IMR-90 (cell line): ENCODE measurements around the gene ADAM15. TPM values are rescaled to one million over a fixed set of nuclear protein-coding genes. Genes with fewer than 3 reads are reported as not detected.
A peak's percentile ranks its signal among the peaks of the same experiment; 100 is the strongest.

Source experiments
- ATAC-seq: fragments of 200-7000 bp; cut with Tn5 transposase; 2 replicates; pipeline ENCODE4 v1.9.1; 2020; ENCODE audit warnings: low read depth, mild to moderate bottlenecking, moderate library complexity
- BruUV-seq: library from RNA; stranded (reverse); fragments of 400-500 nt; replicated peaks from 2 replicates; lab custom pipeline; 2021; lab: Mats Ljungman, UMichigan
- CTCF ChIA-PET: fragments of 300-600 bp; formaldehyde crosslinking; extraction: SDS; loops from one replicate; lab custom pipeline; 2021; ENCODE audit warnings: antibody characterized with exemption; lab: Yijun Ruan, JAX
- POLR2A ChIA-PET: fragments of 300-600 bp; sonication (Branson Sonifier 250); formaldehyde crosslinking; loops from one replicate; lab custom pipeline; 2022; ENCODE audit warnings: antibody characterized with exemption; ENCODE audit not compliant: unreplicated experiment; lab: Charles Lee
- DNase-seq: peaks from one replicate; pipeline ENCODE4 v3.0.0; 2013
- H2AFZ ChIP-seq: replicated peaks from 2 replicates; pipeline ENCODE3; 2013; ENCODE audit warnings: low read length, mild to moderate bottlenecking; ENCODE audit not compliant: poor library complexity
- H2AK5ac ChIP-seq: 2 replicates; pipeline ENCODE4 v1.6.1; 2013; ENCODE audit warnings: low read depth, low read length, inconsistent platforms
- H2AK9ac ChIP-seq: replicated peaks from 2 replicates; pipeline ENCODE3; 2013; ENCODE audit warnings: mild to moderate bottlenecking, low read depth, low read length, moderate library complexity; ENCODE audit not compliant: poor library complexity
- H2BK120ac ChIP-seq: 2 replicates; pipeline ENCODE4 v1.6.1; 2013; ENCODE audit warnings: low read depth, low read length, inconsistent platforms
- H2BK15ac ChIP-seq: 3 replicates; pipeline ENCODE4 v1.6.1; 2013; ENCODE audit warnings: low read depth, low read length, inconsistent platforms
- H2BK20ac ChIP-seq: 2 replicates; pipeline ENCODE4 v1.6.1; 2013; ENCODE audit warnings: low read depth, mild to moderate bottlenecking, inconsistent platforms, low read length, moderate library complexity
- H2BK5ac ChIP-seq: 2 replicates; pipeline ENCODE4 v1.6.1; 2013; ENCODE audit warnings: mild to moderate bottlenecking, low read depth, low read length, inconsistent platforms; ENCODE audit not compliant: poor library complexity, severe bottlenecking
- H3K14ac ChIP-seq: replicated peaks from 2 replicates; pipeline ENCODE4 v1.6.1; 2013; ENCODE audit warnings: low read depth, low read length, inconsistent platforms
- H3K18ac ChIP-seq: 2 replicates; pipeline ENCODE4 v1.6.1; 2013; ENCODE audit warnings: low read depth, low read length, control low read depth
- H3K23ac ChIP-seq: 2 replicates; pipeline ENCODE4 v1.6.1; 2013; ENCODE audit warnings: low read depth, low read length, inconsistent platforms
- H3K27ac ChIP-seq: 2 replicates; pipeline ENCODE4 v1.5.1; 2013; ENCODE audit warnings: mild to moderate bottlenecking, control low read depth, low read length; ENCODE audit not compliant: insufficient read depth
- H3K27me3 ChIP-seq: 2 replicates; pipeline ENCODE4 v1.6.1; 2013; ENCODE audit warnings: low read length; ENCODE audit not compliant: control insufficient read depth, insufficient read depth
- H3K36me3 ChIP-seq: 2 replicates; pipeline ENCODE4 v1.6.1; 2013; ENCODE audit warnings: low read length, mixed read lengths; ENCODE audit not compliant: control insufficient read depth, insufficient read depth
- H3K4ac ChIP-seq: 2 replicates; pipeline ENCODE4 v1.6.1; 2013; ENCODE audit warnings: low read depth, low read length, inconsistent platforms
- H3K4me1 ChIP-seq: 2 replicates; pipeline ENCODE4 v1.6.1; 2013; ENCODE audit warnings: low read length, mixed read lengths; ENCODE audit not compliant: control insufficient read depth, insufficient read depth
- H3K4me2 ChIP-seq: 2 replicates; pipeline ENCODE4 v1.6.1; 2013; ENCODE audit warnings: low read depth, mild to moderate bottlenecking, control low read depth, low read length, moderate library complexity
- H3K4me3 ChIP-seq: 2 replicates; pipeline ENCODE4 v1.5.1; 2013; ENCODE audit warnings: low read depth, mild to moderate bottlenecking, control low read depth, low read length, moderate library complexity; ENCODE audit not compliant: insufficient read depth
- H3K56ac ChIP-seq: 2 replicates; pipeline ENCODE4 v1.6.1; 2013; ENCODE audit warnings: low read length, inconsistent platforms; ENCODE audit not compliant: insufficient read depth; ENCODE audit errors: extremely low read depth
- H3K79me1 ChIP-seq, 2 experiments: 2 replicates each; pipeline ENCODE4 v1.6.1; 2013; ENCODE audit warnings: low read length in 2 of 2, inconsistent platforms in 1 of 2, low read depth in 1 of 2
- H3K9ac ChIP-seq: 2 replicates; pipeline ENCODE4 v1.6.1; 2013; ENCODE audit warnings: low read depth, low read length, control low read depth
- H3K9me1 ChIP-seq: 2 replicates; pipeline ENCODE4 v1.6.1; 2013; ENCODE audit warnings: low read length, inconsistent platforms; ENCODE audit not compliant: insufficient read depth
- H3K9me3 ChIP-seq: 2 replicates; pipeline ENCODE4 v1.6.1; 2013; ENCODE audit warnings: low read length; ENCODE audit not compliant: control insufficient read depth, insufficient read depth
- H4K20me1 ChIP-seq: 2 replicates; pipeline ENCODE4 v1.6.1; 2013; ENCODE audit warnings: low read length, inconsistent platforms; ENCODE audit not compliant: insufficient read depth
- H4K5ac ChIP-seq: 2 replicates; pipeline ENCODE4 v1.6.1; 2013; ENCODE audit warnings: mild to moderate bottlenecking, low read depth, low read length, control low read depth
- H4K8ac ChIP-seq, 2 experiments: 2 replicates each; pipeline ENCODE4 v1.6.1; 2013; ENCODE audit warnings: low read depth in 2 of 2, low read length in 2 of 2, control low read depth in 1 of 2, inconsistent platforms in 1 of 2
- H4K91ac ChIP-seq: 2 replicates; pipeline ENCODE4 v1.6.1; 2013; ENCODE audit warnings: low read depth, low read length, inconsistent platforms; ENCODE audit not compliant: insufficient read depth
- CEBPB ChIP-seq: IDR thresholded peaks from 2 replicates; pipeline ENCODE4 v1.6.1; 2012; ENCODE audit warnings: low read depth, low read length, improper control_type of control experiment
- ELK1 ChIP-seq: fragments of 150-350 bp; IDR thresholded peaks from 2 replicates; pipeline ENCODE4 v1.6.1; 2016; ENCODE audit warnings: low read depth, mild to moderate bottlenecking, low read length, moderate library complexity, borderline replicate concordance
- NFE2L2 ChIP-seq: fragments of 150-350 bp; IDR thresholded peaks from 2 replicates; pipeline ENCODE4 v1.6.1; 2016; ENCODE audit warnings: low read depth, mild to moderate bottlenecking, low read length
- RFX5 ChIP-seq: IDR thresholded peaks from 2 replicates; pipeline ENCODE4 v1.8.0; 2012; ENCODE audit warnings: low read depth, mild to moderate bottlenecking, low read length, moderate library complexity
- WGBS, 2 experiments: methylation state at CpG; one replicate each; pipeline versions ENCODE4 v1.1.5 to v1.1.7; 2013; ENCODE audit warnings: missing lambda C conversion rate in 2 of 2; ENCODE audit not compliant: insufficient read length in 1 of 2; ENCODE audit errors: extremely low coverage in 2 of 2; 5-methylcytosine and 5-hydroxymethylcytosine counted together
- dilution Hi-C: fragments of 300-500 bp; cut with HindIII; formaldehyde crosslinking; loops from one replicate; pipeline ENCODE4 v1.14.3; 2018; ENCODE audit warnings: low sequenced_read_pairs; ENCODE audit not compliant: unreplicated experiment
- in situ Hi-C: fragments of 300-500 bp; cut with MboI; formaldehyde crosslinking; loops from 3 replicates; pipeline ENCODE4 v1.14.3; 2019; ENCODE audit warnings: low sequenced_read_pairs, inconsistent platforms, mixed read lengths
- intact Hi-C: fragments of 100-400 bp; cut with micrococcal nuclease; formaldehyde crosslinking; loops from 2 replicates; pipeline ENCODE4 v1.10.0; 2022
- polyA plus RNA-seq, 3 experiments: library from polyadenylated mRNA; depleted of rRNA; stranded (reverse); fragments of >200 nt; gene quantifications; 2 replicates each; pipeline ENCODE4 v1.2.3, GENCODE V29; 2012; ENCODE audit warnings: low replicate concordance in 1 of 3
- total RNA-seq: library from RNA; depleted of rRNA; stranded (reverse); fragments of >200 nt; gene quantifications from 2 replicates; pipeline ENCODE4 v1.2.3, GENCODE V29; 2012

Gene ADAM15
- total and polyA plus RNA-seq, 2 of the 4 experiments (the other 2 are of a cell fraction): 25.6 to 52.4 TPM

GRCh38 chr1:155034318-155035208, 16.6 kb upstream of the ADAM15 start:
- no peak overlapping the region for H3K18ac ChIP-seq
- POLR2A ChIA-PET: no interaction called here

More at GRCh38 chr1:155034318-155035208, 16.6 kb upstream of the ADAM15 start:
- H2AFZ ChIP-seq: no peak overlapping the region
- H3K4me1 ChIP-seq: peaks cover 1% of the 10 kb centered on the region; the same call in 1 of the 2 replicates
- DNase-seq (no peak), ATAC-seq (no peak)
- BruUV-seq: no TSS peak
- H3K9me3 ChIP-seq: no peaks in the 10 kb centered on the region
- in situ Hi-C loops (no loop called here), dilution Hi-C loops (no loop called here), intact Hi-C loops (no loop called here)
- no peak overlapping the region for H3K27ac ChIP-seq
- H3K4me3 ChIP-seq: no peak overlapping the region
- peaks cover 6% of the 10 kb centered on the region; the same call in 1 of the 2 replicates for H3K9me1 ChIP-seq
- H4K5ac ChIP-seq: no peak overlapping the region
- no peak overlapping the region for H3K23ac ChIP-seq
- H4K8ac ChIP-seq: no peak overlapping the region
- H2AK9ac ChIP-seq: peak overlapping the region; percentile 55
- H2BK15ac ChIP-seq: no peak overlapping the region
- H3K14ac ChIP-seq: no peak overlapping the region
- peaks cover 46% of the 10 kb centered on the region for H3K27me3 ChIP-seq
- no peaks in the 10 kb centered on the region for H3K36me3 ChIP-seq
- no peaks in the 10 kb centered on the region; the same call in 1 of the 2 replicates for H4K20me1 ChIP-seq
- WGBS, 2 experiments: 50% methylated on average over 2 of the region's 20 CpGs; no CpG with 5 or more reads in 1 of the 2 experiments
- no peak overlapping the region for H2BK120ac ChIP-seq
- H4K91ac ChIP-seq: no peak overlapping the region
- H3K4ac ChIP-seq: no peak overlapping the region
- no peaks in the 10 kb centered on the region for H3K79me1 ChIP-seq
- CTCF ChIA-PET: no interaction called here
- no peak overlapping the region for H2BK20ac ChIP-seq
- no peak overlapping the region for H3K9ac ChIP-seq
- no peak for TF ChIP-seq CEBPB
- TF ChIP-seq RFX5: no peak
- TF ChIP-seq ELK1: no peak
- no peak for TF ChIP-seq NFE2L2
- no peak overlapping the region for H2AK5ac ChIP-seq
- H3K56ac ChIP-seq: no peak overlapping the region
- H3K4me2 ChIP-seq: no peak overlapping the region
- no peak overlapping the region for H2BK5ac ChIP-seq
